K562 (cell line): ENCODE data around the gene C2CD4D. TPM values are rescaled to one million over a fixed set of nuclear protein-coding genes. Genes with fewer than 3 reads are reported as not detected.
A peak's percentile ranks its signal among the peaks of the same experiment; 100 is the strongest.

Experiments
- ETV5 ChIP-seq: sonication (generic); formaldehyde crosslinking; IDR thresholded peaks from 2 replicates; pipeline ENCODE4 v1.4.0; 2020; ENCODE audit warnings: low read depth, mild to moderate bottlenecking, missing genetic modification reagents
- FOS ChIP-seq: IDR thresholded peaks from 3 replicates; pipeline ENCODE4 v1.6.1; 2011; ENCODE audit not compliant: insufficient read length; ENCODE audit errors: extremely low read depth
- HNRNPK ChIP-seq: fragments of 200-400 bp; formaldehyde crosslinking; IDR thresholded peaks from one replicate; pipeline ENCODE4 v1.6.1; 2018; ENCODE audit warnings: mild to moderate bottlenecking, low read depth, low read length; ENCODE audit not compliant: poor library complexity, severe bottlenecking
- KDM1A ChIP-seq, 2 experiments: fragments of 450-650 bp; IDR thresholded peaks; 2 replicates each; pipeline ENCODE4 v1.6.1; 2016; ENCODE audit warnings: mild to moderate bottlenecking in 2 of 2
- MEF2A ChIP-seq: IDR thresholded peaks from 2 replicates; pipeline ENCODE4 v1.6.1; 2011; ENCODE audit warnings: low read depth, mild to moderate bottlenecking, low read length, moderate library complexity; ENCODE audit not compliant: control insufficient read depth
- NCOA6 ChIP-seq: fragments of 450-650 bp; IDR thresholded peaks from 2 replicates; pipeline ENCODE4 v1.6.1; 2017; ENCODE audit warnings: mild to moderate bottlenecking
- NR1H2 ChIP-seq: sonication (generic); formaldehyde crosslinking; IDR thresholded peaks from 2 replicates; pipeline ENCODE4 v1.4.0; 2020; ENCODE audit warnings: mild to moderate bottlenecking, missing genetic modification reagents
- PHB2 ChIP-seq: fragments of 450-650 bp; IDR thresholded peaks from 2 replicates; pipeline ENCODE4 v1.6.1; 2017; ENCODE audit warnings: low read depth
- POU5F1 ChIP-seq: fragments of 150-350 bp; IDR thresholded peaks from 2 replicates; pipeline ENCODE4 v1.6.1; 2014; ENCODE audit warnings: borderline replicate concordance, low read length, low read depth, mild to moderate bottlenecking; ENCODE audit not compliant: partially characterized antibody
- PRPF4 ChIP-seq: fragments of 200-400 bp; formaldehyde crosslinking; IDR thresholded peaks from one replicate; pipeline ENCODE4 v1.6.1; 2017; ENCODE audit warnings: low read length, low read depth, mild to moderate bottlenecking; ENCODE audit not compliant: insufficient read depth, poor library complexity, severe bottlenecking
- RBM17 ChIP-seq: fragments of 200-400 bp; formaldehyde crosslinking; IDR thresholded peaks from 2 replicates; pipeline ENCODE4 v1.6.1; 2017; ENCODE audit warnings: low read depth, mild to moderate bottlenecking, low read length, borderline replicate concordance
- RUNX1 ChIP-seq: sonication (generic); IDR thresholded peaks from 2 replicates; pipeline ENCODE4 v1.6.1; 2016; ENCODE audit warnings: antibody characterized with exemption, low read depth
- ZNF217 ChIP-seq: sonication (generic); formaldehyde crosslinking; IDR thresholded peaks from 2 replicates; pipeline ENCODE4 v1.8.0; 2022; ENCODE audit warnings: mild to moderate bottlenecking, missing genetic modification reagents
- ZNF431 ChIP-seq: sonication (generic); formaldehyde crosslinking; IDR thresholded peaks from 2 replicates; pipeline ENCODE4 v1.8.0; 2022; ENCODE audit warnings: mild to moderate bottlenecking, missing genetic modification reagents
- ZNF77 ChIP-seq: fragments of 250-450 bp; sonication (Bioruptor Pico); IDR thresholded peaks from 2 replicates; pipeline ENCODE4 v1.5.0; 2020
- polyA plus RNA-seq, 8 experiments: library from polyadenylated mRNA; depleted of rRNA in 4 of 8; stranded (reverse) in 5 of 8; unstranded in 3 of 8; fragments of >200 nt; fragmentation: Nextera tagmentation in 2 of 8; fragmentation: Illumina TruSeq in 1 of 8; extraction: Ambion mirVana in 2 of 8; extraction: Trizol in 1 of 8; gene quantifications; 2 replicates each; pipeline versions ENCODE4 v1.2.1 to v1.2.3, GENCODE V29; 2011 to 2014; ENCODE audit warnings: inconsistent platforms in 1 of 8, missing spikeins in 1 of 8
- total RNA-seq, 7 experiments: library from RNA; depleted of rRNA in 6 of 7; stranded (reverse); fragments of >200 nt in 6 of 7; fragmentation: Illumina TruSeq in 2 of 7; extraction: Trizol in 2 of 7; gene quantifications; 2 replicates each; pipeline versions ENCODE4 v1.2.1 to v1.2.3, GENCODE V29; 2011 to 2021; ENCODE audit warnings: low replicate concordance in 1 of 7
- TF ChIP-seq, protein P1 (sequence below): fragments of 450-650 bp; IDR thresholded peaks from 2 replicates; pipeline ENCODE4 v1.6.1; 2016; ENCODE audit warnings: mild to moderate bottlenecking, moderate library complexity
- TF ChIP-seq, protein P2 (sequence below): fragments of 250-450 bp; sonication (Bioruptor Pico); IDR thresholded peaks from 2 replicates; pipeline ENCODE4 v1.8.0; 2022; ENCODE audit warnings: moderate library complexity, mild to moderate bottlenecking, inconsistent platforms

The C2CD4D gene
- total and polyA plus RNA-seq, 9 of the 15 experiments (the other 6 are each of a cell fraction or from before 2014, with no cell fraction given) = not detected

DNA sequence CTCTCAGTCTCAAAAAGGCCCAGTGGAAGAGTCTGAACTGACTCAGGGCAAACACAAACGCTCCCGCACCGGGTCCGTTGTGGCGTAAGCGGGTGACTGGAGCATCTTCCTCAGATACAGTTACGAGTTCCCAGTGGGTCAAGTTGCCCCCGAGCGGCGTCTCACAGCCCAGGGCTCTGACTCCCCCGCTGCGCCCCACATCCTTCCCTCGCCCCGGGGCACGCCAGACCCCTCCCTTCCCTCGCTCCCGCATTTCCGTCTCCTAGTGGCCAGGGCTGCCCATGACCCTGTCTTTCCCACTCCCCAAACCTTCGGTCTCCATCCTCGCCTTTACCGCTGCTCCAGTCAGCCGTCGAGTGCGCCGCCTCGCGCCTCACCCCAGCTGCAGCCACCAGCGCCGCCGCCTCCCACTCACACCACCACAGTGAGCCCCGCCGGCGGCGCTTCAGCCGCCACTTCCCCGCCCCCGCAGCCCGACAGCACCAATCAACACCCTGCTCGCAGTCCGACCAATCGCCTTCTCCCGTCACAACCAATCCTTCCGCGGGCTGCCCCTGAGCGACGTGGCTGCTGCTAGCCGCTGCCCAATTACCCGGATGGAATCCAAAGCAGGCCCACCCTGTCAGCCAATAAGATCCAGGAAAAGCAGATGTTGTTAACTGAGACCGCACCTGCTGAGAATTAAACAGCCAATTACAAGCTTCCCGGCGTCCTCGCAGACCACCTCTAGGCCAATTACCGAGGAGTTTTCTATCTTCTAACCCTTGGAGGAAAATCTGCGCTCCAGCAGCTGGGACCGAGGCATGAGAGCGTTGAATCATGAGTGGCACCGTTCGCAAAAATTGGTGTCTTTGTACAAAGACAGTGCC is 49.3 kb downstream of the C2CD4D start, which contains the start of gene TDRKH (continued):
- TF ChIP-seq, protein P1, sequence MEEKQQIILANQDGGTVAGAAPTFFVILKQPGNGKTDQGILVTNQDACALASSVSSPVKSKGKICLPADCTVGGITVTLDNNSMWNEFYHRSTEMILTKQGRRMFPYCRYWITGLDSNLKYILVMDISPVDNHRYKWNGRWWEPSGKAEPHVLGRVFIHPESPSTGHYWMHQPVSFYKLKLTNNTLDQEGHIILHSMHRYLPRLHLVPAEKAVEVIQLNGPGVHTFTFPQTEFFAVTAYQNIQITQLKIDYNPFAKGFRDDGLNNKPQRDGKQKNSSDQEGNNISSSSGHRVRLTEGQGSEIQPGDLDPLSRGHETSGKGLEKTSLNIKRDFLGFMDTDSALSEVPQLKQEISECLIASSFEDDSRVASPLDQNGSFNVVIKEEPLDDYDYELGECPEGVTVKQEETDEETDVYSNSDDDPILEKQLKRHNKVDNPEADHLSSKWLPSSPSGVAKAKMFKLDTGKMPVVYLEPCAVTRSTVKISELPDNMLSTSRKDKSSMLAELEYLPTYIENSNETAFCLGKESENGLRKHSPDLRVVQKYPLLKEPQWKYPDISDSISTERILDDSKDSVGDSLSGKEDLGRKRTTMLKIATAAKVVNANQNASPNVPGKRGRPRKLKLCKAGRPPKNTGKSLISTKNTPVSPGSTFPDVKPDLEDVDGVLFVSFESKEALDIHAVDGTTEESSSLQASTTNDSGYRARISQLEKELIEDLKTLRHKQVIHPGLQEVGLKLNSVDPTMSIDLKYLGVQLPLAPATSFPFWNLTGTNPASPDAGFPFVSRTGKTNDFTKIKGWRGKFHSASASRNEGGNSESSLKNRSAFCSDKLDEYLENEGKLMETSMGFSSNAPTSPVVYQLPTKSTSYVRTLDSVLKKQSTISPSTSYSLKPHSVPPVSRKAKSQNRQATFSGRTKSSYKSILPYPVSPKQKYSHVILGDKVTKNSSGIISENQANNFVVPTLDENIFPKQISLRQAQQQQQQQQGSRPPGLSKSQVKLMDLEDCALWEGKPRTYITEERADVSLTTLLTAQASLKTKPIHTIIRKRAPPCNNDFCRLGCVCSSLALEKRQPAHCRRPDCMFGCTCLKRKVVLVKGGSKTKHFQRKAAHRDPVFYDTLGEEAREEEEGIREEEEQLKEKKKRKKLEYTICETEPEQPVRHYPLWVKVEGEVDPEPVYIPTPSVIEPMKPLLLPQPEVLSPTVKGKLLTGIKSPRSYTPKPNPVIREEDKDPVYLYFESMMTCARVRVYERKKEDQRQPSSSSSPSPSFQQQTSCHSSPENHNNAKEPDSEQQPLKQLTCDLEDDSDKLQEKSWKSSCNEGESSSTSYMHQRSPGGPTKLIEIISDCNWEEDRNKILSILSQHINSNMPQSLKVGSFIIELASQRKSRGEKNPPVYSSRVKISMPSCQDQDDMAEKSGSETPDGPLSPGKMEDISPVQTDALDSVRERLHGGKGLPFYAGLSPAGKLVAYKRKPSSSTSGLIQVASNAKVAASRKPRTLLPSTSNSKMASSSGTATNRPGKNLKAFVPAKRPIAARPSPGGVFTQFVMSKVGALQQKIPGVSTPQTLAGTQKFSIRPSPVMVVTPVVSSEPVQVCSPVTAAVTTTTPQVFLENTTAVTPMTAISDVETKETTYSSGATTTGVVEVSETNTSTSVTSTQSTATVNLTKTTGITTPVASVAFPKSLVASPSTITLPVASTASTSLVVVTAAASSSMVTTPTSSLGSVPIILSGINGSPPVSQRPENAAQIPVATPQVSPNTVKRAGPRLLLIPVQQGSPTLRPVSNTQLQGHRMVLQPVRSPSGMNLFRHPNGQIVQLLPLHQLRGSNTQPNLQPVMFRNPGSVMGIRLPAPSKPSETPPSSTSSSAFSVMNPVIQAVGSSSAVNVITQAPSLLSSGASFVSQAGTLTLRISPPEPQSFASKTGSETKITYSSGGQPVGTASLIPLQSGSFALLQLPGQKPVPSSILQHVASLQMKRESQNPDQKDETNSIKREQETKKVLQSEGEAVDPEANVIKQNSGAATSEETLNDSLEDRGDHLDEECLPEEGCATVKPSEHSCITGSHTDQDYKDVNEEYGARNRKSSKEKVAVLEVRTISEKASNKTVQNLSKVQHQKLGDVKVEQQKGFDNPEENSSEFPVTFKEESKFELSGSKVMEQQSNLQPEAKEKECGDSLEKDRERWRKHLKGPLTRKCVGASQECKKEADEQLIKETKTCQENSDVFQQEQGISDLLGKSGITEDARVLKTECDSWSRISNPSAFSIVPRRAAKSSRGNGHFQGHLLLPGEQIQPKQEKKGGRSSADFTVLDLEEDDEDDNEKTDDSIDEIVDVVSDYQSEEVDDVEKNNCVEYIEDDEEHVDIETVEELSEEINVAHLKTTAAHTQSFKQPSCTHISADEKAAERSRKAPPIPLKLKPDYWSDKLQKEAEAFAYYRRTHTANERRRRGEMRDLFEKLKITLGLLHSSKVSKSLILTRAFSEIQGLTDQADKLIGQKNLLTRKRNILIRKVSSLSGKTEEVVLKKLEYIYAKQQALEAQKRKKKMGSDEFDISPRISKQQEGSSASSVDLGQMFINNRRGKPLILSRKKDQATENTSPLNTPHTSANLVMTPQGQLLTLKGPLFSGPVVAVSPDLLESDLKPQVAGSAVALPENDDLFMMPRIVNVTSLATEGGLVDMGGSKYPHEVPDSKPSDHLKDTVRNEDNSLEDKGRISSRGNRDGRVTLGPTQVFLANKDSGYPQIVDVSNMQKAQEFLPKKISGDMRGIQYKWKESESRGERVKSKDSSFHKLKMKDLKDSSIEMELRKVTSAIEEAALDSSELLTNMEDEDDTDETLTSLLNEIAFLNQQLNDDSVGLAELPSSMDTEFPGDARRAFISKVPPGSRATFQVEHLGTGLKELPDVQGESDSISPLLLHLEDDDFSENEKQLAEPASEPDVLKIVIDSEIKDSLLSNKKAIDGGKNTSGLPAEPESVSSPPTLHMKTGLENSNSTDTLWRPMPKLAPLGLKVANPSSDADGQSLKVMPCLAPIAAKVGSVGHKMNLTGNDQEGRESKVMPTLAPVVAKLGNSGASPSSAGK = peak; percentile 99
- TF ChIP-seq RUNX1 (no peak), NR1H2 (CRISPR knock-in tag) (no peak), FOS (peak; percentile 98), MEF2A (no peak), ETV5 (CRISPR knock-in tag) (no peak), POU5F1 (no peak), HNRNPK (no peak), RBM17 (no peak), ZNF77 (CRISPR knock-in tag) (no peak), ZNF217 (no peak), ZNF431 (CRISPR knock-in tag) (peak; percentile 47; the same call in 1 of the 2 replicates), NCOA6 (peak; percentile 88), PRPF4 (no peak), PHB2 (no peak), KDM1A (IDR thresholded peaks at IDR 0.05) (peak; percentile 99)
- TF ChIP-seq, protein P2, sequence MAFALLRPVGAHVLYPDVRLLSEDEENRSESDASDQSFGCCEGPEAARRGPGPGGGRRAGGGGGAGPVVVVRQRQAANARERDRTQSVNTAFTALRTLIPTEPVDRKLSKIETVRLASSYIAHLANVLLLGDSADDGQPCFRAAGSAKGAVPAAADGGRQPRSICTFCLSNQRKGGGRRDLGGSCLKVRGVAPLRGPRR (CRISPR knock-in tag) = no peak
